ENCODE data around the gene SLC25A17.
"Not testable (repeated sequence)": the region's sequence is repeated elsewhere in the genome, so short reads cannot be mapped to it uniquely, and the experiment has no call there.

Gene SLC25A17

DNA sequence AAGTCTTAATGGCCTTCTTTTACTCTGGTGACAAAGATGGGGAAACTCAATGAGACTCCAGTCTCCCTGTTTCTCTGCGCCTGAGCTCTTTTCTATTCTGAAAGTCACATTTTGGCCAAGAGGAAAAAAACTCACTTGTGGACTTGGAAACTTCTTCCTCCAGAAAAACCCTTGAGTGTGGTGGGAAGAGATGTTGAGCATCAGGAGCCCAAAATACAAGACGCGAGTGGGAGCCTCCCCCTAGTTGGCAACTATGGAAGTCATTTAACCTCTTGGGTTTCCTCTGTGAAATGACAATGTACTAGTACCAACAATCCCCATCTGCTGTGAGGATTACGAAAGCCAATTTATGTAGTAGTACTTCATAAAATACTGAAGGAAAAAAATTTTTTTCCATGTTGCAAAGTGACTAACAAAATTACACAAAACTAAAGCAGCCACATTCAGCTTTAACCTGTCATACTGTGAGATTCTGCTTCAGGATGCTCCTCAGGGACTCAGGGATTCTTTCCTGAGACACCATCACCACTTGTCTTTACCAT lies 524 bp upstream of the SLC25A17 start:
- DNase-seq (ENCODE audit: low read depth in 2 of 3, low spot score in 1 of 3) = peak in 1 of 3 donors; percentile 5

DNA sequence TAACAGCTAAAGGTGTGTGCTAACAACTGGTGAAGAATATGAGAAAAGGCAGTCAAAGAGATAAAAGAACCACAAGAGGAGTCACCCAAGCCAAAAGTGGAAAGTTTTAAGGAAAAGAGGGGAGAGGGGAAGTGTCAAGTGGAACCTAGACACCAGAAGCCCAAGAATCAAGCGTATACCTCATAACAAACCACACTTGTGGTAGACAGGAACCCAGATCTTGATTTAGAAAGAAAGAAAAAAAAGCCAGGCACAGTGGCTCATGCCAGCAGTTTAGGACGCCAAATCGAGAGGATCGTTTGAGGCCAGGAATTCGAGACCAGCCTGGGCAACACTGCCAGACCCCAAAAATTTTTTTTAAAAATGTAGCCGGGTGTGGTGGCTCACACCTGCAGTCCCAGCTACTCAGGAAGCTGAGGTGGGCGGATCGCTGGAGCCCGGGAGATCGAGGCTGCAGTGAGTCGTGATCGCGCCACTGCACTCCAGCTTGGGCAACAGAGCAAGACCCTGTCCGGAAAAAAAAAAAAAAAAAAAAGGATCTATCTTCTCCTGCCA lies 877 bp downstream of the SLC25A17 start:
- peak in 2 of 3 donors; percentile 5 to 9 for DNase-seq (ENCODE audit: low read depth in 2 of 3, low spot score in 1 of 3)

DNA sequence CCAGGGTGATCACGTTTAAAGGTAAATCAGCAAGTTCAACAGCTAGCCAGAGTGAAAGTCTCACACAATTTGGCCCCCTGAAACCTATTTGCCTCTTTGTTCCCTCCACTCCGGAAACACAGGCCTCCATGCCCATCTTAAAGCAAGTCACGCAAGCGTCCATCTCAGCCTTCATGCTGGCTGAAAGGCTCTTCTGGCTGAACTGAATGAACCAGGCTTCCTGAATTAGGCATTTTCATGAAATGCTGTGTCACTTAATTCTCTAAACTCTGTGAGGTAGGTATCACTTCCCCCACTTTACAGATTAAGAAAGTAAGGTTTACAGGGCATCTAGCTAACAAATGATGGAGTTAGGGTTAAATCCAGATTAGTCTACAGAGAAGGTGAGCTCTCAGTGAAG lies 1.4 kb downstream of the SLC25A17 start:
- no peak for DNase-seq (ENCODE audit: low read depth in 2 of 3, low spot score in 1 of 3)

DNA sequence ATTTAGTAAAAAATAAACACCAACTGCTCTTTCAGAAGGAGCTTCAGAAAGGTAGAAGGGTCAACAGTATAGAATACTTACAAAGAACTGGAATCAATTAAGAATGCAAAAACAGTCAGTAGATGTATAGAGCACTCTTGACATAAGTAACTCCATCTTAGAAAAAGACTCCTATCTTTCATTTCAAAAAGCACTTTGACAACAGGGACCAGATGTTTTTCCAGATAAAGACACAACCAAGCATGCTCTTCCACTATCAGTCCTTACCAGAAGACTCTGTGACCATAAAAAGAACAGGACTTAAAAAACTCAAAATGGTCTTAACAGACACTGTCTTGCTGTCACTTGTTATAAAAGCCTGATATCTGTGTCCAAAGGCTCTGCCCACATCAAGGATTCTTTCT lies 5.2 kb downstream of the SLC25A17 start:
- no peak for DNase-seq (ENCODE audit: low read depth in 2 of 3, low spot score in 1 of 3)

DNA sequence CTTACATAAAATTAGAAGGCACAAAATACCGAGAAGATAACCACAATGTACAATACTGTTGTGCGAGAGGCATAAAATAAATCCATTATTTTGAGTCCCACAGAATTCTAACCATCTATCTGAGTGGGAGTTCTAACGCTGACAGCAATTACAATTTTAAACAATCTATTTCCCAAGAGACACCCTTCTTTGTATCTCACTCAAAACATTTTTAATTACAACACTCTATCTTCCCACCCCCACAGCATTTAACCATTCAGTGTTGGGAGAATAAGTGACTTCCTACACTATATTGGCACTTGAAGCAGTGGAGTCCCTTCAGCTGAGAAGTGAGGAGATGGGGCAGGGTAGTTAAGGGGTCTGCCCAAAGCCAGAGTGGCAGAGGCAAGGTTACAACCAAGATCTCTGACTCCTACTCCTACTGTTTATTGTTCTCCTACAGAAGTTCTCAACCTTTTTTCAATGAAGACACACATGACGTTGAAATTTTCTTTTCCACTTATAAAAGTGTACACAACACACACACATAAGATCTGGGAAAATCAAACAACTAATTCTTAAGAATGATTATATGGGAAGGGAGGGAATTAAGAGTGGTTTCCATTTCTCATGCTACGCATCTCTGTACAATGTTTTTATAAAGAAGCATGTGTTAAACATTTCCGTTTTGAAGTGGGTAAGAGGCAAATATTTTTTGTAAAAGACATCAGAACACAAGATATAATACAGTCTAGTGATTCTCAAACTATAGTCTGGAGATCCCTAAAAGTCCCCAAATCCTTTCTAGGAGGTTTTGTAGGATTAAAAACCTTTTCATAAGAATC lies 10.9 kb downstream of the SLC25A17 start:
- DNase-seq (ENCODE audit: low read depth in 2 of 3, low spot score in 1 of 3) = no peak

DNA sequence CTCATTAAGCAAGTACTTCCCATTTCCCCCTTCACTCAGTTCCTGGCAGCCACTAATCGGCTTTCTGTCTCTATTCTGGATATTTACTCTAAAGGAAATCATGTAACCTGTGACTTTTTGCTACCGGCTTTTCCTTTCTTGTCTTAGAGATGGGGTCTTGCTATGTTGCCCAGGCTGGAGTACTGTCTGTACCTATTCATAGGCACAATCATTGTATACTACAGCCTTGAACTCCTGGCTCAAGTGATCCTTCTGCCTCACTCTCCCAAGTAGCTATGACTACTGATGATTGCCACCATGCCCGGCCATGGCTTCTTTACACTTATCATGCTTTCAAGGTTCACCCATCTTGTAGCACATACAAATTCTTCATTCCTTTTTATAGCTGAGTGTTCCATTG lies 12.4 kb downstream of the SLC25A17 start:
- DNase-seq (ENCODE audit: low read depth in 2 of 3, low spot score in 1 of 3) = no peak

DNA sequence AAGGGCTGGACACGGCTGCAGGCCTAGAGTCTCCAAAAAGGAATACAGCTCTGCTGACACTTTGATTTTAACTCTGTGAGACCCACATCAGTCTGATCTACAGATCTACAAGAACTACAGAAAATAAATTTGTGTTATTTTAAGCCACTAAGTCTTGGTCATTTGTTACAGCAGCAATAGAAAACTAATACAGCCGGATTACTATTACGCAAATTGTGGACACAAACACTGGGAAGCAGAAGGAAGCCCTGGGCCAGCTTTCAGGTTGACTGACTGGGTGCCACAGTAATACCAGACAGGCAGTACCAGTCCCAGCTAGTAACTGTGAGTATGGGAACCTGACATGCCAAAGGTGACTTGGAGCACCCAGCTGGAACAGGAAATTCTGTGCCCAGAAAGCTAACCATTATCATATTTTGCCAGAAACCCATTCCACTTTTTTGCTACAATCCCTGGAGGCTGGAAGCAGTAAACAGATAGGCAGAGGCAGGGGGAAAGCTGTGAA lies 13.4 kb downstream of the SLC25A17 start:
- no peak for DNase-seq (ENCODE audit: low read depth in 2 of 3, low spot score in 1 of 3)

DNA sequence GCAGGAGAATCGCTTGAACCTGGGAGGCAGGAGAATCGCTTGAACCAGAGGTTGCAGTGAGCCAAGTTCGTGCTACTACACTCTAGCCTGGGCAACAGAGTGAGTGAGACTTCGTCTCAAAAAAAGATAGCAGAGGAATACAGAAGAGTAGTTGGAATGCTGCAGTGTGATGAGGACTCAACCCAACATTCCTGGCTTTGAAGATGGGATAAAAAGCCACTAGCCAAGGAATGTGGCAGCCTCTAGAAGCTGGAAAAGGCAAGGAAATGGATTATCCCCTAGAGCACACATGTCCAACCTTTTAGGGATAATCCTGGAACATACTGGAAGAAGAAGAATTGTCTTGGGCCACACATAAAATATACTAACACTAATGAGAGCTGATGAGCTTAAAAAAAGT lies 13.9 kb downstream of the SLC25A17 start:
- no peak for DNase-seq (ENCODE audit: low read depth in 2 of 3, low spot score in 1 of 3)

DNA sequence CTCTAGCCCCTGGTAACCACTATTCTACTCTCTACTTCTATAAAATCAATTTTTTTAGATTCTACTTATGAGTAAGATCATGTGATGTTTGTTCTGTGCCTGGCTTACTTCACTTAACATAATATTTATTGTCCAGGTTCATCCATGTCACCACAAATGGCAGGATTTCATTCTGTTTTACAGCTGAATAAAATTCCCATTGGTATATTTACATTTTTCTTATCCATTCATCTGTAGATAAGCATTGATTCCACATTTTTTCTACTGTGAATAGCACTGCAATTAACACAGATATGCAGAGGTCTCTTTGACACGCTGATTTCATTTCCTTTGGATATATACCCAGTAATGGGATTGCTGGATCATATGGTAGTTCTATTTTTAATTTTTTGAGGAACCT lies 15.8 kb downstream of the SLC25A17 start:
- no peak for DNase-seq (ENCODE audit: low read depth in 2 of 3, low spot score in 1 of 3)

DNA sequence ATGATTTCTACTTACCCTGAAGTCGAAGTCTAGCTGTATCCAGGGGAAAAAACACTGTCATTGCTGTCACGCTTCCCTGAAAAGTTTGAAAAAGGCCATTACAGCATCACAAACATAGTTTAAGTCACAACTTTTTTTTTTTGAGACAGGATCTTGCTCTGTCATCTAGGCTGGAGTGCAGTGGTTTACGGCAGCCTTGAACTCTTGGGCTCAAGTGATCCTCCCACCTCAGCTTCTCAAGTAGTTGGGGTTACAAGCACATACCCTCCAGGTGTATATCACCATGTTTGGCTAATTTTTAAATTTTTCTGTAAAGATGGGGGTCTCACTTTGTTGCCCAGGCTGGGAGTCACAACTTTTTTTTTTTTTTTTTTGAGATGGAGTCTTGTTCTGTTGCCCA lies 20.1 kb downstream of the SLC25A17 start:
- DNase-seq (ENCODE audit: low read depth in 2 of 3, low spot score in 1 of 3) = no peak

DNA sequence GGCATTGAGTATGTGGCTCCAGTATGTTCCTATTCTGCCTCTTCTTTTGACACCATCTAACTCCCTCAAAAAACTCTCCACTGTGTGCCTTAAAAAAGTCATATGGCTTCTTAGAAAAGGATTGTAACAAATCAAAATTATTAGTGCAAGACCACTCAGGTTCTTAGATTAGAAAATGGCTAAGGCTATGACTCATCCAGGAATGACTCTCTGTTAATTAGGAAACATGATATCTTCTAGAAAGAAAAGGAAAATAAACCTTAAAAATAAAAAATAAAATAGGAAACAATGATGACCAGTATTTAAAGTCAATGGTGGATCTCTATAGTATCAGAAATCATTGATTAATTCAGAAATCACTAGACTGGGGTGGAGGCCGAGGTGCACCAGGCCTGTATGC lies 21.7 kb downstream of the SLC25A17 start:
- no peak for DNase-seq (ENCODE audit: low read depth in 2 of 3, low spot score in 1 of 3)

DNA sequence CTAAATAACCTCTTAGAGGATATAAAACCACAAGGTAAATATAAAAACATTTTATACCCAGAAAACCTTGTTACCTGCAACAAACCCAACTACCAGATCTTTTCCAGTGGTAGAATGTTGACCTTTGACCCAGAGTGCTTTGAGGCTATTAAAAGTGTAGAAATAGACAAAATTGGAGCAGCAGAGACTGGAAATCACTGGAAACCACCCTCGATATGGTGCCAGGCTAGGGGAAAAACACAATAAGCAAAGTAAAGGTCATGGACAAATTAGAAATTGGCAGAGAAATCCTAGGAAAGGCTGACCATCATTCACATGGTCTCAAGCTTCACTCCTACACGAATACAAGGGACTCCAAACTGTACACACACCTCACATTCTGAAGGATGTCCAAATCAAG lies 26.7 kb downstream of the SLC25A17 start:
- no peak for DNase-seq (ENCODE audit: low read depth in 2 of 3, low spot score in 1 of 3)

DNA sequence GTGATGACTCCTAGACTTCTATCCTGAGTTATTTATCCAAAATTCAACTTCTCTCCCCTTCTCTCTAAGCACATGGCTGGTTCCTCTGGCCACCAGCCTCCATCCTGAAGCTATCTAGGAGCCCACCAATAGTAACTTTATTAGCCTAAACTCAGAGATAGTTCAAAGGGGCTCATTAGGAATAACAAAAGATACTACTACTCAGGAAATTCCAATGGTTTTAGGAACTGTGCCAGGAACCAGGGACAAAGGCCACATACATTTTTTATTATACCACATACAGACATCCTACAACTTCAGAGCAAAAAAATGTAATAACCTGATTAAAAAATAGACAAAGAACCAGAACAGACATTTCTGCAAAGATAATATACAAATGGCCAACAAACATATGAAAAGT lies 27.9 kb downstream of the SLC25A17 start:
- DNase-seq (ENCODE audit: low read depth in 2 of 3, low spot score in 1 of 3) = no peak

DNA sequence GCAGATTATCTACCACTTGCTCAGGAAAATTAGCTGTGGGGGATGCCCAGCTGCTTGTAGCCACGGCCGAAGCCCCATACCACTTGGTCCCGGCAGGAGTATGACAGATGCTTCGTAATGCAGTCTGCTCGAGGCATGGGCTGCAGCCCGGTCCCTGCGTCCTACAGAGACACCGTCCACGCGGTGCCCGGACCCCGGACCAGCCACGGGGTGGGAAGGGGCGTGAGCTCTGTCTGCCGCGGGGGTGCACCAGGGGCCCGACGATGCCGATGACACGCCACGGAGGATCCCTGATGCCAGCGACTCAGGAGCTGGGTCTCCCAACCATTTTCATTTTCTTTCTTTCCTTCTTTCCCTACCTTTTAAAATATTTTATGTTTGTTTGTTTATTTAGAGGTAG lies 30.0 kb downstream of the SLC25A17 start:
- DNase-seq (ENCODE audit: low read depth in 2 of 3, low spot score in 1 of 3) = no peak

DNA sequence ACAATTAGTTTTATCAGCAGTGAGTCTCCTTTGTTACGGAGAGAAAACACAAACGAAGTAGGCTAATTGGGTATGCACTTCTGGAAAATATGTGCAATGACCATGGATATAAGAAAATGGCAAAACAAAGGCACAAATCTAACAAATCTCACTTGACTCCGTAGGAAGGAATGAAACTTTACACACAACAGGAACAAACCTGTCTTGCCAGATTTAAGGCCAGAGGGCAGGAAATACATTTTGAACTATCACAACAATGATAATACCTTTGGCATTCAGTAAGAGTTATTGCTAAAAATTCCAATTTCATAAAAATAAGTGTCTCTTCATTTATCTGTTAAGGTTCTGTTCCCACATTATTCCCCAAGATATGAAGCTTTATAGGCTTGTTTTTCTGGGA lies 36.6 kb downstream of the SLC25A17 start:
- no peak for DNase-seq (ENCODE audit: low read depth in 2 of 3, low spot score in 1 of 3)

DNA sequence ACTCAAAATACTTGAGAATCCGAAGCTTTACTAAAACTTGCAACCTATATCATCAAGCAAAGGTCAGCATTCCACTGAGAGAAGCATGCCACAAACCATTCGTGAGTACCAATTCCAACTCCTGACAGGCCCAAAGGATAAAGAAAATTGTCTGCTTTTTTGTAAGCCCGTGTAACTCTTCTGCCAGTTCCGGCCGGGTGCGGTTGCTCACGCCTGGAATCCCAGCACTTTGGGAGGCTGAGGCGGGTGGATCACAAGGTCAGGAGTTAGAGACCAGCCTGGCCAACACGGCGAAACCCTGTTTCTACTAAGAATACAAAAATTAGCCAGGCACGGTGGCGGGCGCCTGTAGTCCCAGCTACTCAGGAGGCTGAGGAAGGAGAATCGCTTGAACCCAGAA lies 37.4 kb downstream of the SLC25A17 start:
- DNase-seq (ENCODE audit: low read depth in 2 of 3, low spot score in 1 of 3) = not testable (repeated sequence)

DNA sequence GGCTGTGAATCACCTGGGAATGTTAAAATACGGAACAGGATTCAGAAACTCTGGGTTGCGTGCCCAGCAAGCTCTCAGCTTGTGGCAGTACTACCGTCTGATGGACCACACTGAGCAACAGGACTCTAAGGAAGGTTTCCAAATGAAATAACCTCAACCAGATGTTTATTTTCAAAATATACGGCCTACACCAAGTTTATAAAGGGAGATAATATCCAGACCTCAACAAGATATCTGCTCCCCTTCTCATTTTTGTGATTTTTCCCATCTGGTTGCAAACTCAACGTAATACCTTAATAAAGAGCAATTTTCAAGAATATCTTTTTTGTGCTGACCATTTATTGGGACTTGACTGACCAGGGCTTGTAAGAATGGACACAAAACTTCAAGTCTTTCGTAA lies 49.4 kb downstream of the SLC25A17 start:
- no peak for DNase-seq (ENCODE audit: low read depth in 2 of 3, low spot score in 1 of 3)

DNA sequence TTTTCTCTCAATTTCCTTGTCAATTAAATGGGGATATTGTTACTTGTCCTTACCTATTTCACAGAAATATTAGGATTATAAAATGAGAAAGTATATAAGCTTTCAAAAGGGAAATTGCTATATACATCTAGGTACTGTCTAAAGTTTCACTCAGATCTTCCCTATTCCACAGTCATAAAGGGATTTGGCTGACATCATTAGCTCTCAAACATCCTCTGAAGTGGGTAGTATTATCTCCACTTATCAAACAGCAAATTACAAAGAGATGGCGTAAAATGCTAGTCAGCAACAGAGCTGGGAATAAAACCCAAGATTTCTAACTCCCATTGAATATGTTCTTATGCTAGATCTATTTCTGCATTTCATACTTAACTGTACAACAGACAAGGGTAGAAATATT lies 50.9 kb downstream of the SLC25A17 start:
- DNase-seq (ENCODE audit: low read depth in 2 of 3, low spot score in 1 of 3) = no peak

DNA sequence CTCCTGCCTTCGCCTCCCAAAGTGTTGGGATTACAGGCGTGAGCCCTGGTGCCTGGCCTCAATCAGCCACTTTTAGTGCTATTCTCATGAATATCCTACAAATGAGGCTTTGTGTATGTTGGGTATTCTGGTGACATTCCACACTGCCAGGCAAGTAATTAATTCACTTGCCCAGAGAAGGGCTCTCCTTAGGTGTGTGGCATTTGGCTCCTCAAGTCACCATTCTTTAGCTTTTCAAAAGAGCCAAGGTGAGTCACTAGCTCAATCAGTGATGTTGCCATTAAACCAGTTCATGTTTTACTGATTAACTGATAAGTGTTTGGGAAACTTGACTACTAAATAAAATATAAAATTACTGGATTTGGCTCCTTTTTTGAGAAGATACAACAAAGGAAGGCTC lies 52.2 kb downstream of the SLC25A17 start:
- DNase-seq (ENCODE audit: low read depth in 2 of 3, low spot score in 1 of 3) = no peak

DNA sequence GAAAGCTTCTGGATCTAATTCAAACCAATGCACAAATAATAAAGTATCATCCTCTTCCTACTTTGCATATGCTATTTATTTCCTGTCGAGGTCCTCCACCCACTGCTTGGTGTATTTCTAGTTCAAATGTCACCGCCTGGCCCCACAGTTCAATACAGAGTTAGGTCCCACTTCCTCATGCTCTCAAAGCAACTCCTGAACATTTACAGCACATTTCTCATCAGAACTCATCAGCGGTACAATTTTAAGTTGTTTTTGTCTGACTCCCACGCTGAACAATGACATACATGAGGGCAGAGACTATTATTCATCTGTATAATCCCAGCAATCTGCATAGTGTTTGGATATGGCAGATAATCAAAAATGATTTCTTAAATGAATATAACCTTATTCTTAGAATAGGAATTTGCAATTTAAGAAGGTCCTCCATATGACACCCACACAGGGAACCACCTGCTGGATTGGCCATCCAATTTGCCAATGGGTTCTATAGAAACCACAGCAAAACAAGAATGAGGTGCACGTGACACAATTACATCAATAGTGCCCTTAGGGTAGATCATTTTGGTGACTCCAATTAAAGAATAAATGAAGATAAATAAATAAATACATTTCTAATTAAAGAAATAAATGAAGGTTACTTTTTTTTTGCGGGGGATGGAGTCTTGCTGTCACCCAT lies 54.2 kb downstream of the SLC25A17 start:
- no peak for DNase-seq (ENCODE audit: low read depth in 2 of 3, low spot score in 1 of 3)

DNA sequence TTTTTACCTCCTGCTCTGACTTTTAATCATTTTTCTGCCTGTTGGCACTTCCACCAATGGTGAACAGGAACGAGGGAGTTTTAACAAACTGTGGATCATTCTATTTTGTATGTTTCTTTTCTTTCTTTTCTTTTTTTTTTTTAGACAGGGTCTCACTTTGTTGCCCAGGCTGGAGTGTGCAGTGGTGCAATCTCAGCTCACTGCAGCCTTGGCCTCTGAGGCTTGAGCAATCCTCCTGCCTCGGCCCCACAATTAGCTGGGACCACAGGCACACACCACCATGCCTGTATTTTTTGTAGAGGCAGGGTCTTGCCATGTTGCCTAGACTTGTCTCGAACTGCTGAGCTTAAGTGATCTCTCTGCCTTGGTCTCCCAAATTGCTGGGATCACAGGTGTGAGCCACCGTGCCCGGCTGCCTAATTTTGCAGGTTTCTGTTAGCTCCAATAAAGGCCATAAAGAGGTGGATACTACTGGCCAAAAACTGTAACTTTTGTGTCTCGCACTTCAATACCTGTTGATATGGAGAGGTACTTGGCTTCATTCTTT lies 59.8 kb downstream of the SLC25A17 start:
- no peak for DNase-seq (ENCODE audit: low read depth in 2 of 3, low spot score in 1 of 3)

DNA sequence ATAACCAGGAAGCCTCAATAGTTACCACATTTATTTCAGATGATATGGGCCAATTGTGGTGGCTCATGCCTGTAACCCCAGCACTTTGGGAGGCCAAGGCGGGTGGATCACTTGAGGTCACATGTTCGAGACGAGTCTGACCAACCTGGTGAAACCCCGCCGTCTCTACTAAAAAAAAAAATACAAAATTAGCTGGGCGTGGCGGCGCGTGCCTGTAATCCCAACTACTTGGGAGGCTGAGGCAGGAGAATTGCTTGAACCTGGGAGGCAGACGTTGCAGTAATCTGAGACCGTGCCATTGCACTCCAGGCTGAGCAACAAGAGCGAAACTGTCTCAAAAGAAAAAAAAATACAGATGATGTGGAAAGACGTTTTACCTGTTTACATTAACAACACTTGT lies 60.3 kb downstream of the SLC25A17 start:
- DNase-seq (ENCODE audit: low read depth in 2 of 3, low spot score in 1 of 3) = not testable (repeated sequence)

Data from stimulated activated CD4-positive, alpha-beta T cell treated with anti-CD3 and anti-CD28 coated beads, Interleukin-12 subunit alpha, Interleukin-12 subunit beta, amount 100 ng/mL, for 48 hours (primary cell).